ENCODE data around the gene TAX1BP3. TPM values are rescaled to one million over a fixed set of nuclear protein-coding genes. Genes with fewer than 3 reads are reported as not detected.

TAX1BP3 gene
- total RNA-seq, 1 experiment from 2014 or later = 76.3 TPM

- peaks cover 9% of the 10 kb centered on the region for H3K79me1 ChIP-seq (ENCODE audit: insufficient read depth, low read depth, low read length, poor library complexity, severe bottlenecking)
- no peak overlapping the region for H3K18ac ChIP-seq (ENCODE audit: insufficient read length, low read depth, low read length)
- H4K5ac ChIP-seq (ENCODE audit: insufficient read length, low read depth, low read length) = no peak overlapping the region
- H3K79me2 ChIP-seq (ENCODE audit: insufficient read depth, low read length) = peaks cover 7% of the 10 kb centered on the region; the same call in 1 of the 2 replicates
- H4K8ac ChIP-seq (replicated peaks; ENCODE audit: insufficient read length, low read depth, low read length) = no peak overlapping the region
- no peaks in the 10 kb centered on the region for H3K4me1 ChIP-seq (ENCODE audit: insufficient read depth, low read length)
- peak overlapping the region; percentile 96 to 98 for H3K4me3 Mint-ChIP-seq
- H3K9me3 ChIP-seq (ENCODE audit: control insufficient read depth, low read depth, low read length) = no peaks in the 10 kb centered on the region
- peaks cover 7 to 33% (median 30%) of the 10 kb centered on the region in 3 experiments for H3K36me3 Mint-ChIP-seq (ENCODE audit: insufficient read depth in 1 of 3, low read depth in 3 of 3)
- no peak overlapping the region for H2BK15ac ChIP-seq (ENCODE audit: low read depth, low read length)
- no peaks in the 10 kb centered on the region for H4K20me1 ChIP-seq (ENCODE audit: control insufficient read depth, insufficient read depth, insufficient read length)
- H3K4me2 ChIP-seq (ENCODE audit: insufficient read depth, insufficient read length, low read length) = peak overlapping the region; percentile 74
- H3K56ac ChIP-seq (ENCODE audit: insufficient read length, low read depth, low read length) = no peak overlapping the region
- no peak overlapping the region for H3K23ac ChIP-seq (ENCODE audit: insufficient read length, low read depth, low read length)
- no peak overlapping the region for H2BK12ac ChIP-seq (ENCODE audit: insufficient read length, low read depth, low read length)
- H2BK20ac ChIP-seq (ENCODE audit: low read depth, low read length, poor library complexity, severe bottlenecking) = no peak overlapping the region
- peak overlapping the region; percentile 74 for H3K9ac ChIP-seq (ENCODE audit: extremely low read depth, insufficient read length, low read length)
- no peak overlapping the region for H2BK5ac ChIP-seq (ENCODE audit: insufficient read length, low read length)
- no peak overlapping the region for H2AFZ ChIP-seq (ENCODE audit: low read length)
- H3K4ac ChIP-seq (ENCODE audit: low read depth, low read length) = no peak overlapping the region
- H3K14ac ChIP-seq (ENCODE audit: insufficient read depth, low read length) = peak overlapping the region; percentile 77
- DNase-seq = no peak
- no peak overlapping the region for H2AK5ac ChIP-seq (ENCODE audit: insufficient read length, low read length)
- H3K4me1 Mint-ChIP-seq = peaks cover 19 to 20% of the 10 kb centered on the region in 2 experiments
- H3K27ac Mint-ChIP-seq = peak overlapping the region; percentile 9 to 98 (median 89); a peak in 5 of 7 replicates
- H3K27me3 ChIP-seq (ENCODE audit: insufficient read depth, low read length) = no peaks in the 10 kb centered on the region
- peaks cover 11% of the 10 kb centered on the region for H3K23me2 ChIP-seq (ENCODE audit: insufficient read length, low read depth, low read length, poor library complexity, severe bottlenecking)
- TF ChIP-seq CTCF (conservative IDR thresholded peaks at IDR 0.05) = no peak
- no peak overlapping the region for H2BK120ac ChIP-seq (ENCODE audit: low read depth, low read length, poor library complexity, severe bottlenecking)
- H3K27me3 Mint-ChIP-seq (ENCODE audit: low read depth) = no peaks in the 10 kb centered on the region
- no peak overlapping the region for H3T11ph ChIP-seq (ENCODE audit: low read length)
- WGBS (ENCODE audit: extremely low coverage, insufficient read length, low lambda C conversion rate) = no CpG with 5 or more reads among the region's 38 CpGs
- H3K9me3 Mint-ChIP-seq = no peaks in the 10 kb centered on the region
- no peak overlapping the region for H3K27ac ChIP-seq (ENCODE audit: insufficient read length, low read depth, low read length)
- no peak overlapping the region for H4K91ac ChIP-seq (ENCODE audit: insufficient read length, low read depth, low read length)
Measured at GRCh38 chr17:3635474-3636153, 32.8 kb downstream of the TAX1BP3 start.
